SK-N-DZ (cell line): ENCODE measurements around the gene STARD3NL.
"Not testable (repeated sequence)": the region's sequence is repeated elsewhere in the genome, so short reads cannot be mapped to it uniquely, and the experiment has no call there.

Source experiments
- DNase-seq: peaks from one replicate; pipeline ENCODE4 v3.0.0-alpha.2; 2015; ENCODE audit warnings: low spot score
- small RNA-seq, 2 experiments: library from RNA; depleted of rRNA; stranded (forward); fragments of <200 nt; gene quantifications; one replicate each; pipeline ENCODE3, GENCODE V24; 2014

STARD3NL gene

DNA sequence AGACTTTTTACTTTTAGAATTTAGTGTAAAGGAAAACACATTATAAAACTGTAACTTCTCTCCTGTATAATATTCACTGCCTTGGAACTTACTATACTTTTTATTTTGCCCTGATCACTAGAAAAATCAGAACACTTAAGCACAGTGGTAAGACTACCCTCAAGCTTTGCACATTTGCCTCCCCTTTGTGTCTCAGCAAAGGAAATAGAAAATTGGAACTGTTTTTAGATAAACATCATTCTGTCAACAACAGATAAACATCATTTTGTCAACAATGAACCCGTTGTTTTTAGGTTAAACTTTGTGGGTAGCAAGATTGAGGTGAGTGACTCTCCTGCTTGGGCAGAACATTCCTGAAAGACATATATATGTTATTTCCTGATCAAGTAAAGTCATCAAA, 86.6 kb downstream of the STARD3NL start:
- DNase-seq = not testable (repeated sequence)

DNA sequence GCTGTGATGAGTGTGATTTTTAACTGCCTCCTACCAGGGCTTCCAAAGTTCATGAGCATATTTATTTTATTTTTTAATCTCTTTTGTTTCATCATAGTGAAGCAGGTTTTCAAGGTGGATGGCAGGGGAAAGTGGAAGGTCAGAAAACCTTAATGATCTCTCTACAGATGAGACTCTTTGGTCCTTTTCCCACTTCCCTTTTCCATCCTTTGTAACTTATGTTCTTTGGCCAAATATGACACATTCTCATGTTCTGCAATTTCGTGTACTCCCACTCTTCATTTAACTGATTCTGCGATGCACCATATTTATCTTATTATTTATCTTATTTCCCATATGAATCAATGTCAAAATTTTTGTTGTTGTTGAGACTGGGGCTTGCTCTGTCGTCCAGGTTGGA, 87.9 kb downstream of the STARD3NL start:
- DNase-seq = not testable (repeated sequence)

DNA sequence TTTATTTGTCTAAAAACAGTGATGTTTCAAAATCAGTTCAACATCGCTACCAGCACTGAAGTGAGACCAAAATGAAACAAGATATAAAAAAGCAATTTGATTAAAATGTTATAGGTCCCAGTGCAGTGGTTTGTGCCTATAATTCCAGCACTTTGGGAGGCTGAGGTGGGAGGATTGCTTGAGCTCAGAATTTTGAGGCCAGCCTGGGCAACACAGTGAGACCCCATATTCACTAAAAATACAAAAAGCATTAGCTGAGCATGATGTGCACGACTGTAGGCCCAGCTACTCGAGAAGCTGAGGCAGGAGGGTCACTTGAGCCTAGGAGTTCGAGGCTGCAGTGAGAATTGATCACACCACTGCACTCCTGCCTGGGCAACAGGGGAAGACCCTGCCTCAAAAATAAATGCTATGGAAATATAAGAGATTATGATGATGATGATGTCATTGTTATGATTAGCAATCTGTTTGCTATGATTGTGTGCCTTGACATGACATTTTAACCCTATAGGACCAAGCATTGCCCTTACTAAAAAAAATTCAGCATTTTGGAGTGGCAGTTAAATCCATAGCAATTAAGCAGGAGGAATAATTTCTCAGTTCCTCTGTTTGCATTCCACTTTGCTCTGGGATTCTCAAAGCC, 91.8 kb downstream of the STARD3NL start:
- DNase-seq = not testable (repeated sequence)

DNA sequence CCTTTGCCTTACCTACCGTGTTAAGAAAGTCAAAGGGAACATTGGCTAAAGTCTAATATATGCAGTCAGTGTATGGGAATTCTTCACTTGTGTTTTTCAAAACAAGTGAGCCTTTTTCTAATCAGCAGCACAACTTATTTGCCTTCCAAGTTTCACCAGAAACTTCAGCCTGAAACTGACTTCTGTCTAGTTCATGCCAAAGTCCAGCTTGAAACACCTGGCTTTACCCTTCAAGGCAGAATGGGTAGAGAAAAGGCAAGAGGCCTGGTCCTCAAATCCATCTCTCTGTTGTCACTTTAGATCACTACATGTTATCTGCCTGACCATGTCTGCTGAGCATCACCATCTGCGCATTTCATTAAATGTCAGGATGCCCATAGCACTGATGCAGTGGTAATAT, 92.4 kb downstream of the STARD3NL start:
- DNase-seq = not testable (repeated sequence)

DNA sequence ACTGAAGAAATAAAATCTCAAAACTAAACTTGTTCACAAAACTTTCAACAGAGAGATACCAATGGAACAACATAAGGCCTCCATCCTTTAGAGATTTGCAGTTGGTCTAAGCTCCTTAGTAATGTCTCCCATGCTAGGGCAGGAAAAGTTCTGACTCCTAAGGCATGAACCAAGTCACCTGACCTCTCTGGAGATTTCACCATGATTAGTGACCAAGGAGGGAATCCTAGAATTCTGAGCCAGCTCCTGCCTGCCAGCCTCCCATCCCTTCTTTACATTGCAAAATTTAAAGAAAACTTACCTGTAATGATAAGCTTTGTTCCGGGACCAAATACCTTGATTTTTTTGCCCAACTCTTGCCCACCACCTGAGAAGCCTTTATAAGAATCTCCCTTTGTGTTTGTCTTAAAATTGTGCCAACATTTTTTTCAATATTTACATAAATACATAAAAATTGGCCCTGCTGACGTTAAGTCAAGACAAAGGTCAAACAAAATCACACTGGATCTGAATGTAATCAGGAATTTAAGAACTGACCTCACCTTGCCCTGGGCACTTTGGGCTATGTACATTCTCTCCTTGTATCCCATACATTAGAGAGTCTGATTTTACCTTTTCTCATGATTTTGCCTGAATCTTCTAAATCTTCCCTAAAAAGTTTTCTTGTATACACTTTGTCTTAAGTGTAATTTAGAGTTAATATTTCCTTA, 95.4 kb downstream of the STARD3NL start, which contains the start of gene TARP:
Gene TARP (minus strand): TSS at position 351 of the 710 bp plus-strand sequence.
- no peak for DNase-seq

DNA sequence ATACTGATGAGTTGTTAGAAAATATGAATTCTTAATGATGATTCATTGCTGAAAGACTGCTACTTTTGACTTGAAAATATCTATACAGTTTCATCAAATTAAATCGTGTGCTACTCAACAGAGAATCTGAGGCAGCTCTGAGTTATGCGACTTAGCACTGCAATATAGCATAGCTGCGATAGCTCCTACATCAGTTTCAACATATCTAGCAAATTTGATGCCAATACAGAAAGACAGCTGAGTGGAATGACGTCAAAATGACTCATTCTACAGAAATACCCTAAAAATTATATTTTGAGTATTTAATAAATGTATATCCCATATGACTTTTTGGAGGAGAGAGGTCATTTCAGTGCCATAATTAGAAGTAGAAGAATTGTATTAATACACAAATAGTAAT, 96.4 kb downstream of the STARD3NL start:
- no peak for DNase-seq

DNA sequence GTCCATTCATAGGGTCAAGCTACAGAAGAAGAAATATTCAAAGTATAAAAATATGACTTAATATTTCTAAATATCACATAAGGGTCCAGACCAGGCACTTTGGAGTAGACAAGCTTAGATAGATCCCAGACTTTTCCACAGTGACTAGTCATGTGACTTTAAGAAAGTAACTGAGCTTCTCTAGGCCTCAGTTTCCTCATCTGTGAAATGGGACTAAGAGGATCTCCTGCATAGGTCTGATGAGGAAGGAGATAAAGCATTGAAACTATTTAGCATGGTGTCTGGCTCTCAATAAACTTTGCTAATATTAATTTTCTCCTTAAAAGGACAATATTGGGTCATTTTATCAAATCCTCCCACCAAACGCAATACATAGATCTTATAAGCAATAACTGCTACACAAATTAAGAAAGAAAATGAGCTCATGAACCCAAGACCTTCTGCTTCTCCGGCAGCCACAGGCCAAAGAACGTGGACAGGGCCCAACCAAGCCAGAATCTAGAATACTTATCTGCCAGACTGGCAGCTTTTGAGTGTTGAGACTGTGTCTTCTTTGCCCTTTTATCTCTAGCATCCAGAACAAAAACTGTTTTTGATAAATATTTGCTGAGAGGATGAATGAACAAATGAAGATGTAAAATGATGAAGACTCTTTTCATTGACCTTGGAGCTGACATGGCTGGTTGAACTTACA, 97.0 kb downstream of the STARD3NL start:
- no peak for DNase-seq

DNA sequence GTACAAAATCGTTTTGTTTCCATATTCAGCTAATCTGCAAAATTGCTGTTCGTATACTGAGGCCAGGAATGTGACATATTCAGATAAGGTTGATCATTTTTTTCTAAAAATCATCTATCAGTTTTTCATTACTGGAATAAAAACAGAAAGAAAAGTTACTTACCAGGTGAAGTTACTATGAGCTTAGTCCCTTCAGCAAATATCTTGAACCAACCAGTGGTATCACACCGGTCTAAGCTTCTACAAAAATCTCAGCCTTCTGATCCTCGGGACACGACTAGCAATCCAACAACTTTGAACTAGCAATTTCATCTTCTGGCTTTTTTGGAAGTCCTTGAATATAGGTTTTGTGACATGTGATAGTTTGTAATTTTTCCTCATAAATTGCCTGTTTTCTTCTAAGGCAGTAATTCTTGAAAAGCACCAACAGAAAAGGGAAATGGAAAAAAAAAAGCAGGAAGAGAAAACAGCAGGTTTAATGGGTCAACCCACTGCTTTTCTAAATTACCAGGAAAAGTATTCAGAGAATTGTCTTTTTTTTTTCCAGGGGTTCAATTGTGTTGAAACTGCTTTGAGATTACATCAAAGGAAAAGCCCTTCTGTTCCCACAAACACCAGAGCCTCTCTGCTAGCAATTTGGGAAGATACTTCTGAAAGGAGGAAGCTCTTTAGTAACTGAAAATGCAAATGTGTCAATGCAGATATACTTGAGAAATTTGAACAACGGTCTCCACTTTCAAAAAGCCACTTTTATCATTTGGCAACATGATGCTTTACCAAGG, 98.2 kb downstream of the STARD3NL start:
- DNase-seq = no peak

DNA sequence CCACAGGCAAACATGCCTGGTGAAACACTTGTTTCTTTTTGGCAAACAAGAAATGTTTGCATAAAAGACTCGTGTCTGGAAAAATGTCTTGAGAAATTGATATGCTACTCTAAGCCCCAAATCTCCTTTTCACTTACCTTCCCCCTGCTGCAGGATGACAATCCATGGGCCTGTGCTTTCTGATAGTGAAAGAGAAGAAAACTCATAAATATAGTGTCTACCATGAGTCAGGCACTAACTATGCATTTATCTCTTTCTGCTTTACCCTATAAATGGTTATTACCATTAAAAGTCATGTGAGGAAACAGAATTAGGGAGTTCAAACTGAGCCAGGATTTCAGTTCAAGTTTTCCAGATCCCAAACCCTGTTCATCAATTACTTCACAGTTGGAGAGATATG, 102.0 kb downstream of the STARD3NL start:
- DNase-seq = no peak

Small RNA genes lying within 50 kb of the gene (small RNA-seq; reads per million reads assigned to genes)
- gene TRGJ1 = 0 reads per million in 2 experiments
- 0 reads per million in 2 experiments for gene TRGJ2
- gene TRGJP = 0 reads per million in 2 experiments
- gene TRGJP1 = 0 reads per million in 2 experiments
- gene TRGJP2 = 0 reads per million in 2 experiments
